Activated CD4-positive, alpha-beta T cell treated with anti-CD3 and anti-CD28 coated beads, Interleukin-2, amount 50 U/mL, for 4 hours (primary cell): ENCODE measurements around the gene ANKMY2.
"Not testable (repeated sequence)": the region's sequence is repeated elsewhere in the genome, so short reads cannot be mapped to it uniquely, and the experiment has no call there.

ENCODE experiments used
- DNase-seq, 2 experiments: peaks; one replicate each; pipeline ENCODE4 v3.0.0-alpha.2; 2020

Gene ANKMY2

GRCh38 chr7:16616542-16616941 lies 29.0 kb downstream of the ANKMY2 start:
- no peak for DNase-seq

GRCh38 chr7:16616122-16616521 lies 29.4 kb downstream of the ANKMY2 start:
- DNase-seq, result no peak

GRCh38 chr7:16615228-16615627 lies 30.3 kb downstream of the ANKMY2 start:
- no peak for DNase-seq

- DNase-seq, result no peak
These were observed 33.8 kb downstream of the ANKMY2 start for GRCh38 chr7:16611711-16612110.

GRCh38 chr7:16609842-16610450 lies 35.6 kb downstream of the ANKMY2 start:
- DNase-seq, result no peak

GRCh38 chr7:16606704-16607103 lies 38.9 kb downstream of the ANKMY2 start:
- no peak for DNase-seq

GRCh38 chr7:16604054-16604453 lies 41.5 kb downstream of the ANKMY2 start:
- no peak for DNase-seq

- DNase-seq, result no peak
These were observed 41.9 kb downstream of the ANKMY2 start for GRCh38 chr7:16603633-16604032.

- DNase-seq, result no peak
These were observed 45.7 kb downstream of the ANKMY2 start for GRCh38 chr7:16599860-16600259.

GRCh38 chr7:16598015-16598414 lies 47.5 kb downstream of the ANKMY2 start:
- no peak for DNase-seq

GRCh38 chr7:16595596-16595995 lies 50.0 kb downstream of the ANKMY2 start:
- not testable (repeated sequence) for DNase-seq

GRCh38 chr7:16594676-16595075 lies 50.9 kb downstream of the ANKMY2 start:
- DNase-seq, result no peak

GRCh38 chr7:16594061-16594460 lies 51.5 kb downstream of the ANKMY2 start:
- DNase-seq, result no peak

- no peak for DNase-seq
These were observed 53.2 kb downstream of the ANKMY2 start for GRCh38 chr7:16592395-16592794.

GRCh38 chr7:16590424-16590823 lies 55.1 kb downstream of the ANKMY2 start:
- DNase-seq, result no peak

- no peak for DNase-seq
These were observed 55.7 kb downstream of the ANKMY2 start for GRCh38 chr7:16589881-16590280.

- no peak for DNase-seq
These were observed 57.8 kb downstream of the ANKMY2 start for GRCh38 chr7:16587790-16588189.

GRCh38 chr7:16587129-16587528 lies 58.4 kb downstream of the ANKMY2 start:
- DNase-seq, result no peak

- no peak for DNase-seq
These were observed 59.3 kb downstream of the ANKMY2 start for GRCh38 chr7:16586081-16586874.

- no peak for DNase-seq
These were observed 60.0 kb downstream of the ANKMY2 start for GRCh38 chr7:16585540-16585939.

GRCh38 chr7:16583834-16584233 lies 61.7 kb downstream of the ANKMY2 start:
- DNase-seq, result no peak

GRCh38 chr7:16581286-16581685 lies 64.3 kb downstream of the ANKMY2 start:
- no peak for DNase-seq

- DNase-seq, result no peak
These were observed 66.3 kb downstream of the ANKMY2 start for GRCh38 chr7:16579216-16579615.

- DNase-seq, result no peak
These were observed 73.6 kb downstream of the ANKMY2 start for GRCh38 chr7:16571941-16572340.
